DMS114 treated with DMSO at 0.1 percent for 48 hours (cell line): ENCODE data around the gene ASF1A.

Experiments
- DNase-seq: peaks from one replicate; lab custom pipeline; 2025; ENCODE audit not compliant: unreplicated experiment; lab: John Stamatoyannopoulos, UW

The ASF1A gene

DNA sequence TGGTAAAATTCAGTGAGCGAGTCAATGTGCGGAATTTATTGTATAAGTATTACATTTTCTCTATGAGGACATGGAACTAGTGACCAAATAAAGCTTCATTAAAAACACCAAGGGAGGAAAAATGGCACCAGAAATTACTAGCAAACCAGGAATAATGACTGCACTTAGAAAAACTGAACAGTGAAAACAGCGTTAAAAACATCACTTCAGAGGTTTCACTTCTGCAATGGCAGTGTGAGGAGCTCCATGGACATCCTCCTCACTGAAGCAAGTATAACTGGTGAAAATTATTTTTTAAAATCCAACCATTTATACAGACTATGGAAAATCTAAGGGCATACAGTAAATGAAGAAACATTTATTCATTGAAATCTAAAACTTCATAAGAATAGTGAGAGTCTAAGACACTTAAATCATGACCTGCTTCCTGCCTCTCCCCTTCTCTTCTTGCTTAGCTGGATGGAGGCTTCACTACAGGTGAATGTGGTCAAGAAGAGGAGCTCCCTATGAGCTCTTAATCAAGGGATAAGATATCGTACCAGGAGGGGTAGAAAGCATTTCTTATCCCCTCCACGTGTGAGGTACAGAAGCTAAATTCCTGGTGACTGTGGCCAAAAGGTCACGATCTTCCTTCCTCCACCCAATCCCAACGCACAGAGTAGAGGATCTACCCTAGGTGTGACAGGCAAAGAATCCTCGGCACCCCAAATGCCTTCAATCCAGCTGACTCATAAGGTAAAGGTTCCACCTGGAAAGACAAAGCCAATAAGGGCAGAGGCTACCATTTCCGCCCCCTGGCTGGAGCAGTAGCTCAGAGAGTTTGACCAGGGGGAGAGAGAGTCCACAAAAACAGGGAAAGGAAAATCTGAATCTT lies 12.3 kb upstream of the ASF1A start:
- no peak for DNase-seq

DNA sequence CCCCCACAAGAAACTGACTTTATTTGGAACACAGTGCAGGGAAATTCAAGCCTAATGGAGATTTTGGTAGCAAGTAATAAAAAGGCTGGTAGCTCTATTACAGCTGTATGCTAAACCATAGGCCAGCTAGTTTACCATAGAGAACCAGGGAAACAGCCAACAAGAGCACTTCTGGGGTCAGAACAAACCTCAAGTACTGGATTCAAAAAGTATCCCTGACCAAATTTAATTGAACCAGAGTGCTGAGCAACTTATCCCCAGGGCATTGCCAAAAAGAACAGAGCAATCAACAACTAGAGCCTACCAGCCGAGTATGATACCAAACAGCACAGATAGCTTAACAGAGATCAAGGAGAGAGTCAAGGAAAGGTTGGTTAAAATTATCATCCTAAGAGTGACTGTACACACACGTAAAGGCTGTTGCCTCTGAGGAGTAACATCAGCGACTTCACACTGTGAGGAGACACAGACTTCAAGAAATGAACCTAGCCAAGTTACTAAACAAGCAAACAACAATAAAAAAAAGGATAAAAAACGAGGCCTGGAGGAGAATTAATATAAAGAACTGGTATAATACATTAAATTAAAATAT lies 11.5 kb upstream of the ASF1A start:
- DNase-seq, result no peak

DNA sequence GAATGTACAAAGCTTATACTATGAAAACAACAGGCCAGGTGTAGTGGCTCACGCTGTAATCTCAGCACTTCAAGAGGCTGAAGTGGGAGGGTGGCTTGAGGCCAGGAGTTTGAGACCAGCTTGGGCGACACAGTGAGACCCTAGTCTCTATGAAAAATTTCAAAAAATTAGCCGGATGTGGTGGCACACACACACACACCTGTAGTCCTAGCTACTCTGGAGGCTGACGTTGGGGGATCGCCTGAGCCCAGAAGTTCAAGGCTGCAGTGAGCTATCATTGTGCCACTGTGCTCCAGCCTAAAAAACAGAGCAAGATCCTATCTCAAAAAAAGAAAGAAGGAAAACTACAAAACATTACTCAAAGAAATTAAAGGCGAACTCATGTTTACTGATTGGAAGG lies 7.3 kb upstream of the ASF1A start:
- DNase-seq, result no peak

DNA sequence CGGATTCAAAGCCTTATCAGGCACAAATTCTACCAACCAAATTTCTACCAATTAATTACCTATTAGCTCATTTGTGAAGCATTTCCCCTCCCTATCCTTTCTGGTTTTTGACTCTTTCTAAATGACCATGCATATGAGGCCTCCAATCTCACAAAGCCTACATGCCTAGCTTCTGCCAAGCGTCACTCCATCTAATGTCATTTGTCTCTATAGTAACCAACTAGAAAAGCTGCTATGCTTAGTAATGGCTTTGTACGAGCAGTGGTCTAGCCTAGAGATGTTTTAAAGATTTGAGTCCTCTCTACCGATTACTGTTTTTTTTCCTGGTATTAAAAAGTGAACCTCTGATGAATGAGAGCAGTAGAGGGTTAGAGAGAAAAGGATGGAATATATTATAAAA lies 4.8 kb upstream of the ASF1A start:
- DNase-seq, result no peak

DNA sequence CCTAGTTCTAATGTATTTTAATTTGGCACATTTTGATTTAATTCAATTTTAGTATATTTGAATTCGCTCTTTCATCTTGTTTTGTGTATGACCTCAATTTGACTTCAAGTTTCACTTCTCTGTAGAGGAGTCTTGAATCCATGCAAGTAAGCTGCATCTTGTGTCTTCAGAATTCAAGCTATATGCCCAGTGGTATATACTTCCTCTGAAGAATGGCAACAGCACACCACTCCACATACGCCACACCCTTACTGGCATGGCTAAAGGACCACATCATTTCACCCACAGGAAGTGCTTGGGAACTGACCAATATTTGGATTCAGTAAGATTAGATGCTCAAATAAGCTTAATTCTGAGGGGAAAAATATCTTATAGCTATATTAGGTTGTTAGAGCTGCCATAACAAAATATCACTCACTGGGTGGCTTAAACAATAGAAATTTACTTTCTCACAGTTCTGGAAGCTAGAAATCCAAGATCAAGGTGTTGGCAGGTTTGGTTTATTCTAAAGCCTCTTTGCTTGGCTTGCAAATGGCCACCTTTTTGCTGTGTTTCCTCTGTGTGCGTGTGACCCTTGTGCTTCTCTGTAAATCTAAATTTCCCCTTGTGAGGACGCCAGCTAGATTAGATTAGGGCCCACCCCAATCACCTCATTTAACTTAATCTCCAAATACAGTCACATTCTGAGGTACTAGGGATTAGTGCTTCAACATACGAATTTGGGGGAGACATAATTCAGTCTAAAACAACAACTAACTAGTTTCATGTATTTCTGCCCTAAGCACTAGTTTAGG lies 2.8 kb upstream of the ASF1A start:
- no peak for DNase-seq

DNA sequence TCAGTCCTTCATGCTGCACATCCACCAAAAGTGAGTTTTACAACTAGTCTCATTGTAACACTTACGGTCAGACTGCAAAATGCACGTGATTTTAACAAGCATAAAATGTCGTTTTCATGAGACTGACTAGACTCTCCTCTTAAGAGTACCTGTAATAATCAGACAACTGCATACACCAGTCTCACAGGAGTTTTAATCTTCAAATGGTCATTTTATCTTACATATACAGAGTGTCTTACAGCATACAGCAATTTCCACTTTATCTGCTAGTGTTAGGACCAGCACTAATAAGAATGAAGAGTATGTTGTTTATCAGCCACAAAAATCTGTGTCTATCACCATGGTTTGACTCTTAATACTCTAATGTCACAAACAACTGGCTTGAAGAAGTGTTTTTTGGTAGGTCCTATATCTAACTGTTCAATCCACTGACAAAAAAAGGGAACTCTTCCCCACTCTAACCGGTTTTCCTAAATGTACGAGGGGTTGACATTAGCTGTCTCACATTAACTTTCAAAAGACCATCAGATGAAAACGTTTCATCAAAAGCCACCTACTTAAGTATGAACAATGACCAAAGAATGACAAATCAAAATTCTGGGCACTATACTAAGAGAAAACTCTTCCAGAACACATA lies 1.5 kb upstream of the ASF1A start:
- DNase-seq, result no peak

DNA sequence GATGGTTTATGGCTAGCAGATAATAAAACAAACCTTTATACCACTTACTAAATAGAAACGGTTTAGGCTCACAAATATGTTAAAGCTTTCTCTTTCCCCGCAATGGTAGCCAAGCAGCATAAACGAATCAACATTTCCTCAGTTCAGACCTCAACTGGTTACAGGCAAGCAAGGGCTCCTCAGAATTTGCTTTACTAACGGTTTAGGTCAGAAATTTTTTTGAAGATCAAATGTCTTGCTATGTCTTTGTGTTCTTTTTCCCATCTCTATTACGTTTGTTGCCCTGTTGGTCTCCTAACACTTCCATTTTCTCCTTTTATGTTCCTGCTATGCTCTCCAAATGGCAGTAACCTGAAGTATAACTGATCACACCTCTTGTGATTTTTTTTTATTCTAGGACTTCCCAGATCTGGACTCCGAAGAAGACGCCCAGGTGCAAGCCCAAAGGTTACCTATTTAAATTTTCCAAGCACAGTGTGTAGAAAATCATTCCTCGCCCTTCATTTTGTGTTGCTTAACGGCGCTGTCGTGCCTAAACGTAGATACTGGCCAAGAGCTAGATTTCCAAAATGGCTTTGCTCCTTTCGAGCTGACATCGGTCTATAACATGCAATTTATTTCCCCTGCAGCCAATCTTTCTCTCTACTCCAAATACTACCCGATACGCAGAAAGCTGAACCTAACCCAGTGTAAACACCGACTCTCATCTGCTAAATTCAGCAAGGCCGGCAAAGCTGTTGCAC lies 717 bp upstream of the ASF1A start:
- DNase-seq, result peak; percentile 71

DNA sequence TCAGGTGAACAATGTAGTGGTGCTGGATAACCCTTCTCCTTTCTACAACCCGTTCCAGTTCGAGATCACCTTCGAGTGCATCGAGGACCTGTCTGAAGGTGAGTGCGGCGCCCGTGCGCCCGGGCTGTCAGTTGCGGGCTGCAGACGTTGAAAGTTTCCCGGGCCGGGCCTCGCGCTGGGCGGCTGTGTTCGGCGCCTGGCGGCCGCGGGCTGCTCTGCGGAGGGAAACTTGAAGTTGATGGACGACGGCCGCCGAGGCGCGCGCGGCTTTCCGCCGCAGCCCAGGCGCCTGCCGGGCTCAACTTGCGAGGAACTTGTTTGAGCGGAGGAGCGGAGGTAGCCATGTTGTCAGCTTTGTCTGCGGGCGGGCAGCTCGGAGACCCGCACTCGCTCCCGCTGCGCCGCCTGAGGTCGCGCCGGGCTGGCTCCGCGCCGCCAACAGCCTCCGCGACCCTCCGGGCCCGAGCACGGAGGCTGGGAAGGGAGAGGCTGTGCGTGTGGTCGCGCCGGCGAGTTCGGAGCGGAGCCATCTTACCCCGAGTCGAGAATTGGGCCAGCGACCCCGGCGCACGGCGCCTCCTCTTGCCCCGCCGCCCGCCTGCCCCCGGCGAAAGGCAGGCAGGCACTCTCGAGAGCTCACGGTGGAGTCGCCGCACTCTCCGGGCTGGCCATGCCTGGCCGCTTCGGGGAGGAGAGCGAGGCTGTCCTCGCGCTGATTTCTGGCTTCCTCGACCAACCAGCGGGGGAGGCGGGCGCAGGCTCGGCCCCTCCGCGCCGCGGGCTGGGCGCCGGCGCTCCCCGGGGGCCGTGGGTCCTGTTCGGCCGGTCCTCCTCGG lies 691 bp downstream of the ASF1A start:
- DNase-seq, result peak; percentile 57

DNA sequence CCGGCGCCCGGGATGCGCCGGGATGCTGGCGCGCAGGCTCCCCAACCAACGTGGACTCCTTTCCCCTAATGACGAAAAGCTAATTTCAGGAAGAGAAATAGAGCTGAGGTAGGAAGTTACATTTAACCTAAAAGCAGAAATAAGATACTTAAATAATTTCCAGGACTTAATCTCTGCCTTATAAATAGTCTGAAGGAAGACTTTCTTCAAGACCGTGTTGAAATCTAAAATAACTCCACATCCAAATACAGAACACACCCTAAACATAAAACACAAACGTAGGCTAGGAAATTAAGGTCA lies 1.3 kb downstream of the ASF1A start:
- no peak for DNase-seq

DNA sequence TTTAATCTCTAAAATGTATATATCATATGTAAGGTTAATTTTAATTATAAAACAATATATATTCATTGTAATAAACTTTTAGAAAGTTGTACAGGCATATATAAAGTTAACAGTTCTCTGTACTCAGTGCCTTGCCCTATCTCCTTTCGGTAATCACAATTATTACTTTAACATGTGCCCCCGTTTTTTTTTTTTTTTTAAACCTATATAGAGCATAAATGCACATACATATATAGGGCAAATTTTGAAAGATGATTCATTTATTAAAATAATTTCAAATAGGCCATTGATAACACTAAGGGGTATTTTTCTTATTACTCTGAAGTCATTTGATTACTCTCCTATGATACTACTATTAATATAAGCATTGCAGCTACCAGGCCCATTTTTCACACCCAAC lies 1.9 kb downstream of the ASF1A start:
- peak; percentile 11 for DNase-seq

DNA sequence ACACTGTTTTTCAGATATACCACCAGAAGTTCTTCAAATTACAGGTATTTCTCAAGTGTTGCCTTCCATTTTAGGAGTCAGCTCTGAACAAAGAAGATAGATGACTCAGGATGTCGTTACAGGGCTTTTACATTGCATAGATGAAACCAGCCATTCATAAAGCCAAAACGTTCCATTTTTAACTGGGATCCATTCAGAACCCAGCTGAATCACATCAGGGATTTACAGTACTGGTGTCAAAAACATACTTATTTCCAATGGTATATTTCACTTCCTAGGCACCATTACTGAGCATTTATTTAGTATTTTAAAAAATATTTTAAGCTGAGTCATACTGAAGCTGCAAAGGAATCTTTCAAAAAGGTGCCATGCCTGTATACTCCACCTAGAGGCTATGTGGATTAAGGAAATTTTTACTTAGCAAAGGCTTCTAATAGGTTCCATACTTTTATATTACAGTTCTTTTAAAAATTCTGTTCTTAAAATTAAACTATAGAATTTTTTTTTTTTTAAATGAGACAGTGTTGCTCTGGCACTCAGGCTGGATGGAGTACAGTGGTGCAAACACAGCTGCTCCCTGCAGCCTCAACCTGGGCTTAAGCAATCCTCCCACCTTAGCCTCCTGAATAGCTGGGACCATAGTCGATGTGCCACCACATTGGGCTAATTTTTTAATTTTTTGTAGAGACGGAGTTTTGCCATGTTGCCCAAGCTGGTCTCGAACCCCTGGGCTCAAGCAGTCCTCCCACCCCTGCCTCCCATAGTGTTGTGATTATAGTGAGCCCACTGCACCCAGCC lies 2.6 kb downstream of the ASF1A start:
- peak; percentile 17 for DNase-seq

DNA sequence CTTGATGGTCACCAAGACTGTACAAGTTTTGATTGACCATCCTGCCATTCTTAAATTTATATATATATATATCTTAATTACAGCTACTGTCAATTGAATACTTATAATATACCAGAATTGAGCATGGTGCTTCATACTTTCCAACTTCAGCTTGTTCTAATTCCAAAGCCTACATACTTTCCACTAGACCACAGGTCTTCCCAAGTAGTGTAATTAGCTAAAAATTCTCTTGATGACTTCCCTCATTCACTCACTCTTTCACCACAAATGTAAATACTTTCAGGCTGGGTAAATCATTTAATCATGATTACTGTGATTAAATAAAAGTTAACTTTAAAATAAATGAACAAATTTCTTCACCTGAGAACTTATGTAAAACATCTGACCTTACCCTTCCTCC lies 3.4 kb downstream of the ASF1A start:
- no peak for DNase-seq

DNA sequence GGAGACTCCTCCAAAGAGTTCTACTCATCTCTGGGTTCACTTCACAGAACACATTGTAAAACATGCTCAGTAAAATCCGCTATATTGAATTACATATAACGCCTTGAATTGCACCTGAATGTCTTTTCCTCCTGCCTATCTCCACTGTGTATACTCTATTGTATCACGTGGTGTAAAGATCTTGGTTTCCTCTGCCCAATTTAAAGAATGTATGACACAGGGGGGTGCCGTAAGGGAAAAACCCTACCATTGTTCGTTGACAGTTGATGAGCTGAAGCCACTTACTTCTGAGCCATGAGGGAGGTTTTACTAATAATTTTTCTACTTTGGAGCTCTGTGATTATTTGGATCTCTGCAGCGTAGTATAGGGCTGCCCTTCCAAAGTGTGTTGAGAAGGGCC lies 6.0 kb downstream of the ASF1A start:
- DNase-seq, result no peak

DNA sequence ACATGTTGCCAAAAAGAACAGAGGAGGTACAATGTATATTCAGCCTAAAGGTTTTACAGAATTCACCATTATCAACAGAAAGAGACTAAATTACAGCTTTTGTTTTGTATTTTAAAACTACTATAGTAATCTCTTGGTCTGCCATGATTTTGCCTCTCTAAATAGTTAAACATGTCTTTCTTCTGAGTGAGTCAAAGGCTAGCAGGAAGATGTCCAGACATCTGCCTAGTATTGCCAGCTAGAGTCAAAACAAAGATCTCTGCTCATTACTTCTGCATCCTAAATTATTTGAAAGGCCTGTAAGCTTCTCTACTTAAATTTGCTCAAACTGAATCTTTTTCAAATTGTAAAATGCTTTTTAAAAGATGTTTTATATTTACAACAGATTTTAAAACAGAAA lies 8.8 kb downstream of the ASF1A start:
- no peak for DNase-seq

DNA sequence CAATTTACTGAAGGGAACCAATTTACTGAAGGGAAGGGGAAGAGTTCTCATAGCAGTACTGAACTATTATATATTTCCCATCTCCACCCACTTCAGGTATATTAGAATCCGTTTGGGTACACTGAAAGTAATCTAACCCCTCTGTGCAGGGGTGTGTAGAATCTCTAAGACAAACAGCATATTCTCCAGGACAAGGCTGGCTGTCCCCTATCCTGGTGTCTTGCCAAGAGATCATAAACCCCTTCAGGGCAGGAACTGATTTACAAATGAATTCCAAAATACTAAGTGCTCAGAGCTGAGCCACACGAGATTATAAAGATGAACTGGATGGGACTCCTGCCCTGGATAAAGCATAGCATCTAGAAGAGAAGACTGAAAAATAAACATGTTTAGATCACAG lies 9.2 kb downstream of the ASF1A start:
- DNase-seq, result no peak

DNA sequence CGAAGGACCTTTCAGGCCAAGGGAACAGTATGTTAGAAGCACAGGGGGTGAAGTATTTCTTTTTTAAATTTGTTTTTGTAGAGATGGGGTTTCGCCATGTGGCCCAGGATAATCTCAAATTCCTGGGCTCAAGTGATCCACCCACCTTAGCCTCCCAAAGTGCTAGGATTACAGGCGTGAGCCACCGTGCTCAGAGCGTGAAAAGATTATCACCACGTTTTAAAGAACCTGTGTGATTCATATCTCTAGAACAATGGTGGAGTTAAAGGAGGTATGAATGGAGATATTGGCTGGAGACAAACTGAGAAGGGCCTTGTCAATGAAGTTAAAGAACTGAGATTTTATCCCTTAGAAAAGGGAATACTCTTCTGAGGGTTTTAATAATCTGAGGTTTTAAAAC lies 9.7 kb downstream of the ASF1A start:
- DNase-seq, result no peak

DNA sequence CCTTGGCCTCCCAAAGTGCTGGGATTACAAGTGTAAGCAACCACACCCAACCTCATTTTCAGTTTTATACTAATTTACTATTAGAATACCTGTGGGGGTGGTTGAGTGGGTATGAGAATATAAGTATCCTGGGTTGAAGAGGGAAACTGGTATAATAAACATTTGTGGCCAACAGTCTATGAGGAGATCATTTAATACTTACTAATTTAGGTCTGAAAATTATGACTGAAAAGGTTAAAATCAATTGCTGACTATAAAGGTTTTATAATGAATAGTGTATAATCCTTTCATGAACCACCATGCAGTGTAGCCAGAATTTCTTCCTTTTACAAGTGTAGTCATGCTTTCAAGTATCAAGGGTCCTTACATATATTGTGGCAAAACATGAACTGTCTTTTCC lies 11.1 kb downstream of the ASF1A start:
- no peak for DNase-seq

DNA sequence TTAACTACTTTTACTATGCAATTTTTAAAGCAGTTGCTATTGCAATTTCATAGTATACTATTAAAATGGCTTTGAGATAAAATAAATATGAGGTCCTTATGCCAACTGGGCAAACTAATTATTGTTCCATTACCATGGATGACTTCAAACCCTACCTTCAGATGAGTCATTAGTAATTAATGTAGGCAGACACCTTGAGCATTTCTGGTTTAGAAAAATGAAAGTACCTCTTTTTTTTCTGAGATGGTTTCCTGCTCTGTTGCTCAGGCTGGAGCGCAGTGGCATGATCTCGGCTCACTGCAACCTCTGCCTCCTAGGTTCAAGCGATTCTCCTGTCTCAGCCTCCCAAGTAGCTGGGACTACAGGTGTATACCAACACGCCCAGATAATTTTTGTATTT lies 11.9 kb downstream of the ASF1A start:
- no peak for DNase-seq

DNA sequence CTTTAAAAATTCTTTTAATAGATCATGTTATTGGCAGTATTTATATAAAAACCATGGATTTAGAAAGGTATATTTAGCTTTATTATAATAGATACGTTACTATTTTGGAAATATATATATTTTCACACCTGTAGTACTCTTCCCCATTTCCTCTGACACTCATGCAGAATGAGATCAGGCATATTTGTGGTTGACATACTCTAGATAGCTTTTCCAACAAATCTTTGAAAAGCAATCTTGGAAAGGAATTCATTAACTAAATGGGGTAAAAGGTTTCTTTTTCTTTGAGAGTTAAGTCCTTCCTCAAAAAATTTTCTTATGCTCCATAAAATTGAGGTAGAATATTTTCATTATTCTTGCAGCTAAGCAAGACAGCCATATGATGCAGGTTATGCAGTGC lies 14.5 kb downstream of the ASF1A start:
- no peak for DNase-seq
